ENCODE measurements around the gene CUL9. TPM values are rescaled to one million over a fixed set of nuclear protein-coding genes. Genes with fewer than 3 reads are reported as not detected.

CUL9 gene
- total and polyA plus RNA-seq, 2 experiments from 2014 or later: 2.6 to 11.3 TPM

- Mint-ChIP-seq H3K27me3 (ENCODE audit: insufficient read depth, low read depth, poor library complexity) (peaks cover 16% of the 10 kb centered on the region), H3K27ac (no peak overlapping the region), H3K4me3 (no peak overlapping the region), H3K9me3 (no peaks in the 10 kb centered on the region), H3K4me1 (peaks cover 7% of the 10 kb centered on the region), H3K36me3 (ENCODE audit: low read depth) (no peaks in the 10 kb centered on the region; the same call in 2 of the 3 replicates)
- H3K4me2 ChIP-seq: no peak overlapping the region
- H3F3A ChIP-seq (replicated peaks; ENCODE audit: low read depth): no peaks in the 10 kb centered on the region
- no peaks in the 10 kb centered on the region for H3K27me3 ChIP-seq (ENCODE audit: insufficient read depth)
- no peak overlapping the region for H3K4me3 ChIP-seq
- ATAC-seq (no peak), DNase-seq (ENCODE audit: low spot score) (no peak)
- H3K9me2 ChIP-seq (ENCODE audit: insufficient read depth): no peaks in the 10 kb centered on the region
- TF ChIP-seq, protein P1, sequence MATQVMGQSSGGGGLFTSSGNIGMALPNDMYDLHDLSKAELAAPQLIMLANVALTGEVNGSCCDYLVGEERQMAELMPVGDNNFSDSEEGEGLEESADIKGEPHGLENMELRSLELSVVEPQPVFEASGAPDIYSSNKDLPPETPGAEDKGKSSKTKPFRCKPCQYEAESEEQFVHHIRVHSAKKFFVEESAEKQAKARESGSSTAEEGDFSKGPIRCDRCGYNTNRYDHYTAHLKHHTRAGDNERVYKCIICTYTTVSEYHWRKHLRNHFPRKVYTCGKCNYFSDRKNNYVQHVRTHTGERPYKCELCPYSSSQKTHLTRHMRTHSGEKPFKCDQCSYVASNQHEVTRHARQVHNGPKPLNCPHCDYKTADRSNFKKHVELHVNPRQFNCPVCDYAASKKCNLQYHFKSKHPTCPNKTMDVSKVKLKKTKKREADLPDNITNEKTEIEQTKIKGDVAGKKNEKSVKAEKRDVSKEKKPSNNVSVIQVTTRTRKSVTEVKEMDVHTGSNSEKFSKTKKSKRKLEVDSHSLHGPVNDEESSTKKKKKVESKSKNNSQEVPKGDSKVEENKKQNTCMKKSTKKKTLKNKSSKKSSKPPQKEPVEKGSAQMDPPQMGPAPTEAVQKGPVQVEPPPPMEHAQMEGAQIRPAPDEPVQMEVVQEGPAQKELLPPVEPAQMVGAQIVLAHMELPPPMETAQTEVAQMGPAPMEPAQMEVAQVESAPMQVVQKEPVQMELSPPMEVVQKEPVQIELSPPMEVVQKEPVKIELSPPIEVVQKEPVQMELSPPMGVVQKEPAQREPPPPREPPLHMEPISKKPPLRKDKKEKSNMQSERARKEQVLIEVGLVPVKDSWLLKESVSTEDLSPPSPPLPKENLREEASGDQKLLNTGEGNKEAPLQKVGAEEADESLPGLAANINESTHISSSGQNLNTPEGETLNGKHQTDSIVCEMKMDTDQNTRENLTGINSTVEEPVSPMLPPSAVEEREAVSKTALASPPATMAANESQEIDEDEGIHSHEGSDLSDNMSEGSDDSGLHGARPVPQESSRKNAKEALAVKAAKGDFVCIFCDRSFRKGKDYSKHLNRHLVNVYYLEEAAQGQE (IDR thresholded peaks at IDR 0.05; ENCODE audit: unreplicated experiment): no peak
- TF ChIP-seq, protein P2, sequence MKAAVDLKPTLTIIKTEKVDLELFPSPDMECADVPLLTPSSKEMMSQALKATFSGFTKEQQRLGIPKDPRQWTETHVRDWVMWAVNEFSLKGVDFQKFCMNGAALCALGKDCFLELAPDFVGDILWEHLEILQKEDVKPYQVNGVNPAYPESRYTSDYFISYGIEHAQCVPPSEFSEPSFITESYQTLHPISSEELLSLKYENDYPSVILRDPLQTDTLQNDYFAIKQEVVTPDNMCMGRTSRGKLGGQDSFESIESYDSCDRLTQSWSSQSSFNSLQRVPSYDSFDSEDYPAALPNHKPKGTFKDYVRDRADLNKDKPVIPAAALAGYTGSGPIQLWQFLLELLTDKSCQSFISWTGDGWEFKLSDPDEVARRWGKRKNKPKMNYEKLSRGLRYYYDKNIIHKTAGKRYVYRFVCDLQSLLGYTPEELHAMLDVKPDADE (IDR thresholded peaks at IDR 0.05): no peak
- no peak for TF ChIP-seq ZNF331 (CRISPR knock-in tag; IDR thresholded peaks at IDR 0.05; ENCODE audit: low read depth)
- TF ChIP-seq CTCF (conservative IDR thresholded peaks at IDR 0.05; ENCODE audit: low read depth in 2 of 2): no peak
- TF ChIP-seq POLR2AphosphoS5 (IDR thresholded peaks at IDR 0.05; ENCODE audit: low read depth): no peak
- TF ChIP-seq CREB1 (CRISPR knock-in tag; IDR thresholded peaks at IDR 0.05; ENCODE audit: low read depth): no peak
- no peak for TF ChIP-seq NANOG (IDR thresholded peaks at IDR 0.05; ENCODE audit: borderline replicate concordance)
- no peak for TF ChIP-seq ZNF114 (CRISPR knock-in tag; IDR thresholded peaks at IDR 0.05)
- TF ChIP-seq, protein P3, sequence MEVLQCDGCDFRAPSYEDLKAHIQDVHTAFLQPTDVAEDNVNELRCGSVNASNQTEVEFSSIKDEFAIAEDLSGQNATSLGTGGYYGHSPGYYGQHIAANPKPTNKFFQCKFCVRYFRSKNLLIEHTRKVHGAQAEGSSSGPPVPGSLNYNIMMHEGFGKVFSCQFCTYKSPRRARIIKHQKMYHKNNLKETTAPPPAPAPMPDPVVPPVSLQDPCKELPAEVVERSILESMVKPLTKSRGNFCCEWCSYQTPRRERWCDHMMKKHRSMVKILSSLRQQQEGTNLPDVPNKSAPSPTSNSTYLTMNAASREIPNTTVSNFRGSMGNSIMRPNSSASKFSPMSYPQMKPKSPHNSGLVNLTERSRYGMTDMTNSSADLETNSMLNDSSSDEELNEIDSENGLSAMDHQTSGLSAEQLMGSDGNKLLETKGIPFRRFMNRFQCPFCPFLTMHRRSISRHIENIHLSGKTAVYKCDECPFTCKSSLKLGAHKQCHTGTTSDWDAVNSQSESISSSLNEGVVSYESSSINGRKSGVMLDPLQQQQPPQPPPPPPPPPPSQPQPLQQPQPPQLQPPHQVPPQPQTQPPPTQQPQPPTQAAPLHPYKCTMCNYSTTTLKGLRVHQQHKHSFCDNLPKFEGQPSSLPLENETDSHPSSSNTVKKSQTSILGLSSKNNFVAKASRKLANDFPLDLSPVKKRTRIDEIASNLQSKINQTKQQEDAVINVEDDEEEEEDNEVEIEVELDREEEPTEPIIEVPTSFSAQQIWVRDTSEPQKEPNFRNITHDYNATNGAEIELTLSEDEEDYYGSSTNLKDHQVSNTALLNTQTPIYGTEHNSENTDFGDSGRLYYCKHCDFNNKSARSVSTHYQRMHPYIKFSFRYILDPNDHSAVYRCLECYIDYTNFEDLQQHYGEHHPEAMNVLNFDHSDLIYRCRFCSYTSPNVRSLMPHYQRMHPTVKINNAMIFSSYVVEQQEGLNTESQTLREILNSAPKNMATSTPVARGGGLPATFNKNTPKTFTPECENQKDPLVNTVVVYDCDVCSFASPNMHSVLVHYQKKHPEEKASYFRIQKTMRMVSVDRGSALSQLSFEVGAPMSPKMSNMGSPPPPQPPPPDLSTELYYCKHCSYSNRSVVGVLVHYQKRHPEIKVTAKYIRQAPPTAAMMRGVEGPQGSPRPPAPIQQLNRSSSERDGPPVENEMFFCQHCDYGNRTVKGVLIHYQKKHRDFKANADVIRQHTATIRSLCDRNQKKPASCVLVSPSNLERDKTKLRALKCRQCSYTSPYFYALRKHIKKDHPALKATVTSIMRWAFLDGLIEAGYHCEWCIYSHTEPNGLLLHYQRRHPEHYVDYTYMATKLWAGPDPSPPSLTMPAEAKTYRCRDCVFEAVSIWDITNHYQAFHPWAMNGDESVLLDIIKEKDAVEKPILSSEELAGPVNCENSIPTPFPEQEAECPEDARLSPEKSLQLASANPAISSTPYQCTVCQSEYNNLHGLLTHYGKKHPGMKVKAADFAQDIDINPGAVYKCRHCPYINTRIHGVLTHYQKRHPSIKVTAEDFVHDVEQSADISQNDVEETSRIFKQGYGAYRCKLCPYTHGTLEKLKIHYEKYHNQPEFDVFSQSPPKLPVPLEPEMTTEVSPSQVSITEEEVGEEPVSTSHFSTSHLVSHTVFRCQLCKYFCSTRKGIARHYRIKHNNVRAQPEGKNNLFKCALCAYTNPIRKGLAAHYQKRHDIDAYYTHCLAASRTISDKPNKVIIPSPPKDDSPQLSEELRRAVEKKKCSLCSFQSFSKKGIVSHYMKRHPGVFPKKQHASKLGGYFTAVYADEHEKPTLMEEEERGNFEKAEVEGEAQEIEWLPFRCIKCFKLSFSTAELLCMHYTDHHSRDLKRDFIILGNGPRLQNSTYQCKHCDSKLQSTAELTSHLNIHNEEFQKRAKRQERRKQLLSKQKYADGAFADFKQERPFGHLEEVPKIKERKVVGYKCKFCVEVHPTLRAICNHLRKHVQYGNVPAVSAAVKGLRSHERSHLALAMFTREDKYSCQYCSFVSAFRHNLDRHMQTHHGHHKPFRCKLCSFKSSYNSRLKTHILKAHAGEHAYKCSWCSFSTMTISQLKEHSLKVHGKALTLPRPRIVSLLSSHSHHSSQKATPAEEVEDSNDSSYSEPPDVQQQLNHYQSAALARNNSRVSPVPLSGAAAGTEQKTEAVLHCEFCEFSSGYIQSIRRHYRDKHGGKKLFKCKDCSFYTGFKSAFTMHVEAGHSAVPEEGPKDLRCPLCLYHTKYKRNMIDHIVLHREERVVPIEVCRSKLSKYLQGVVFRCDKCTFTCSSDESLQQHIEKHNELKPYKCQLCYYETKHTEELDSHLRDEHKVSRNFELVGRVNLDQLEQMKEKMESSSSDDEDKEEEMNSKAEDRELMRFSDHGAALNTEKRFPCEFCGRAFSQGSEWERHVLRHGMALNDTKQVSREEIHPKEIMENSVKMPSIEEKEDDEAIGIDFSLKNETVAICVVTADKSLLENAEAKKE (CRISPR knock-in tag; IDR thresholded peaks at IDR 0.05): no peak
- TF ChIP-seq EZH2 (IDR thresholded peaks at IDR 0.05; ENCODE audit: low read depth, unreplicated experiment): no peak
- TF ChIP-seq STAT1 (IDR thresholded peaks at IDR 0.05; ENCODE audit: unreplicated experiment): no peak
- no peak for TF ChIP-seq EZH2phosphoT487 (IDR thresholded peaks at IDR 0.05; ENCODE audit: unreplicated experiment)
- TF ChIP-seq JUNB (IDR thresholded peaks at IDR 0.05; ENCODE audit: unreplicated experiment): no peak
- H3K27ac ChIP-seq (ENCODE audit: low read depth): no peak overlapping the region
- H4K20me1 ChIP-seq (replicated peaks; ENCODE audit: insufficient read depth): no peaks in the 10 kb centered on the region
- H2AFZ ChIP-seq: no peak overlapping the region
- H3K36me3 ChIP-seq (ENCODE audit: insufficient read depth): no peaks in the 10 kb centered on the region
- H3K4me1 ChIP-seq (ENCODE audit: insufficient read depth): peaks cover 4% of the 10 kb centered on the region; the same call in 1 of the 2 replicates
- H3K79me2 ChIP-seq (replicated peaks; ENCODE audit: insufficient read depth): no peaks in the 10 kb centered on the region
Measured at GRCh38 chr6:43216200-43216599, 34.2 kb downstream of the CUL9 start.
